Fibroblast of pulmonary artery (primary cell): ENCODE data around the gene TTC31.

Experiments used
- DNase-seq: peaks from one replicate; pipeline ENCODE4 v3.0.0-alpha.2; 2010; ENCODE audit warnings: low read depth
- H3K4me3 ChIP-seq: replicated peaks from 2 replicates; pipeline ENCODE4 v1.5.1; 2011; ENCODE audit warnings: low read depth, mild to moderate bottlenecking, control low read depth, low read length, moderate library complexity
- TF ChIP-seq, protein P1 (sequence below): IDR thresholded peaks from 2 replicates; pipeline ENCODE4 v1.5.1; 2011; ENCODE audit warnings: mild to moderate bottlenecking, control low read depth, low read length, inconsistent platforms; ENCODE audit errors: missing control alignments

The TTC31 gene

DNA sequence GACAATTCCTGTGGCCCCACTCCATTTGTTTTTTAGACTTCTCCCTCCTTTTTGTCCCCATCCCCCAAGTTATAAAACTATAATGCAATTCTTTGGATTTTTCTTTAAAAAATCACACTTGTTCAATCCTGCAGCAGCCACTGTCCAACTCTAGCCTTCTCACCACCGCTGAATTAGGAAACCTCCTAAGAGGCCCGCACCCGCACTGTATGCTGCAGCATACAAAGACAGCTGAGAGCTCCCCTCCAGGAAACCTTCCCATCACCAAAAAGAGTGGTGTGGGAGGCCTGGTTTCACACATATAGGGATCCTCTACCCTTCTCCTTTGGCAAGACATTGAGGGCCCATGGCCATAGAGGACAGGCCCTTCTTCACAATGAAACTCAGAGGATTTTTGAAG is 21.7 kb downstream of the TTC31 start:
- no peak for DNase-seq
- H3K4me3 ChIP-seq = peak overlapping the region; percentile 62
- TF ChIP-seq, protein P1, sequence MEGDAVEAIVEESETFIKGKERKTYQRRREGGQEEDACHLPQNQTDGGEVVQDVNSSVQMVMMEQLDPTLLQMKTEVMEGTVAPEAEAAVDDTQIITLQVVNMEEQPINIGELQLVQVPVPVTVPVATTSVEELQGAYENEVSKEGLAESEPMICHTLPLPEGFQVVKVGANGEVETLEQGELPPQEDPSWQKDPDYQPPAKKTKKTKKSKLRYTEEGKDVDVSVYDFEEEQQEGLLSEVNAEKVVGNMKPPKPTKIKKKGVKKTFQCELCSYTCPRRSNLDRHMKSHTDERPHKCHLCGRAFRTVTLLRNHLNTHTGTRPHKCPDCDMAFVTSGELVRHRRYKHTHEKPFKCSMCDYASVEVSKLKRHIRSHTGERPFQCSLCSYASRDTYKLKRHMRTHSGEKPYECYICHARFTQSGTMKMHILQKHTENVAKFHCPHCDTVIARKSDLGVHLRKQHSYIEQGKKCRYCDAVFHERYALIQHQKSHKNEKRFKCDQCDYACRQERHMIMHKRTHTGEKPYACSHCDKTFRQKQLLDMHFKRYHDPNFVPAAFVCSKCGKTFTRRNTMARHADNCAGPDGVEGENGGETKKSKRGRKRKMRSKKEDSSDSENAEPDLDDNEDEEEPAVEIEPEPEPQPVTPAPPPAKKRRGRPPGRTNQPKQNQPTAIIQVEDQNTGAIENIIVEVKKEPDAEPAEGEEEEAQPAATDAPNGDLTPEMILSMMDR = no peak

DNA sequence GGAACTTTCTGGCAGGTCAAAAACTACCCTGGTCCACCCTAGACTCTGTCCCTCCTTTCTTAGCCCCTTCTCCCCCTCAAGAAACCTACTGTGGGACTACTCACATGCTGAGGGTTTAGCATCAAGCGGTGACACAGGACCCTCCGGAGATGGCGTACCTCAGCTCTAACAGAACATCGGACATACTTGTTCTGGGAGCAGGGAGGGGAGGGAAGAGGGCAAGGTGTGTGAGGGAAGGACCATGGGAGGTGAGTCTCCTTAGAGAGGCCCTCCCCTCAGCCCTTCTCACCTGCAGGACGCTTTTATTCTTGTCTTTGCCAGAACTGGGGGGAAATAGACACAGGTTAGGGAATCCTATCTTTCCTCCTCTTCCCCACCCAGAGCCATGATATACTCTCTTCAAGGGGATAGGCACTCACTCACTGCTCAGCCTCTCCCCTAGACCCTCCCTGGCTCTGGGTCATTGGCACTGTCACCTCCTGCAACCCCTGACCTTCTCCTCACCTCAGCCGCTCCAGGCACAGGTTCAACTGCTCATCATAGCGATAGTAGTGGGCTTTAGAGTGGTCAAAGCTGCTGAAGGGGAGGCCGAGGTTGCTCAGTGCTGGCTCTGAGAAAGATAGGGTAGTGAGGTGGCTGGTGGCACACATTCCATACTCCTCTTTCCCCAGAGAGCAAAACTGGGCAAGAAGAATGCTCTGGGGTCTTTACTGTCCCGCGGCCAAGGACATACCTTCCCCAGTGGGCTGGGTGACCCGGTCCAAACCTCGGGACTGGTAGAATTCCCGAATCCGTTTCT is 22.8 kb downstream of the TTC31 start:
- H3K4me3 ChIP-seq = peak overlapping the region; percentile 62
- TF ChIP-seq, protein P1 = no peak
- no peak for DNase-seq

GRCh38 chr2:74507145-74507925 is 24.5 kb downstream of the TTC31 start, which contains the start of gene PCGF1:
Gene PCGF1 (minus strand): TSS chr2:74507695. CDS start chr2:74507668, 27 bp downstream.
- peak within 1 kb of the TSS; percentile 95 for H3K4me3 ChIP-seq
- TF ChIP-seq, protein P1 = peak; percentile 47
- peak; percentile 98 for DNase-seq

DNA sequence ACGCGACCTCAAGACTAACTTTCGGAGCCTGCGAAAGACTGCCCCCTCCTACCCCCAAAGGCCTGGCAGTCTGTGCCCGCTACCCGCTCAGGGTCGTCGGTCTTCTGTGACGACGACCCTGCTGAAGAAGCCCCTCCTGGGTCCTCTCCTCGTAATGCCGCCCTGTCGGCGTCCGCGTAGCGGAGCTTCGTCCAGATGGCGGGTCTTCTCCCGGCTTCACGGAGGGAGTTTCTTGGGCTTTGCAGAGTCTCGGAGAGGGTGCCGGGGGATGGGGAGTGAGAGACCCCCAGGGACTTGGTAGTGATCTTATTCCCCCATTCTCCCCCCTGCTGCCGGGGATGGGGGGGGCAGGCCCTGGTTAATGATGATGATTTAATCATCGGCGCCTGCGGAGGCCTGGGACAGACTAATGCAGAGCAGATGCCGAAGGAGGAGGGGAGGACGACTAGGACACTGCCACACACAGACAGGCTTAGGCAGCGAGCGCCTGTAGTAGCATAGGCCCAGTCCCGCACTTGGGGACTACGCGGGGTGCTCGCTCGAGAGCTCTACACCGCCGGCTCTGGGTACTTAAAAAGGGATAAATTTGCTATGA is 25.1 kb downstream of the TTC31 start:
- DNase-seq = peak; percentile 29
- TF ChIP-seq, protein P1 = no peak

DNA sequence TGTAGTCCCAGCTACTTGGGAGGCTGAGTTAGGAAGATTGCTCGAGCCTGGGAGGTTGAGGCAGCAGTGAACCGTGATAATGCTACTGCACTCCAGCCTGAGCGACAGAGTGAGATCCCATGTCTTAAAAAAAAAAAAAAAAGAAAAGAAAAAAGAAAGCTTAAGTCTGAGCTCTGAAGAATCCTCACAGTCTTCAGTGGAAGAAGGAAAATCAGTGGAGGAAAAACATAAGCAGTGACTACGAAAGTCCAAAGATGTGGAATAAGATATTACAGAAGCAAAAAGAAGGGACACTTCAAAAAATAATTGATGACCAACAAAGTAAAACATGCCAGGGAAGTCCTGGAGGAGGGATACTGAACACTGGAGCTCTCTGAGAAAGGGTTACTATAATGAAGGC is 27.4 kb downstream of the TTC31 start:
- TF ChIP-seq, protein P1 = no peak
- H3K4me3 ChIP-seq = no peak overlapping the region
- DNase-seq = no peak

More for the DNA sequence above, 25.1 kb downstream of the TTC31 start:
- H3K4me3 ChIP-seq = peak overlapping the region; percentile 95

- no peak for DNase-seq
- no peak overlapping the region for H3K4me3 ChIP-seq
- TF ChIP-seq, protein P1 = no peak
These were observed 28.5 kb downstream of the TTC31 start for GRCh38 chr2:74511104-74511989.
